ENCODE results near the gene BIK. TPM values are rescaled to one million over a fixed set of nuclear protein-coding genes. Genes with fewer than 3 reads are reported as not detected.

BIK gene
- total RNA-seq, 2 donors from 2014 or later, result 0.63 TPM; not detected in 1

DNA sequence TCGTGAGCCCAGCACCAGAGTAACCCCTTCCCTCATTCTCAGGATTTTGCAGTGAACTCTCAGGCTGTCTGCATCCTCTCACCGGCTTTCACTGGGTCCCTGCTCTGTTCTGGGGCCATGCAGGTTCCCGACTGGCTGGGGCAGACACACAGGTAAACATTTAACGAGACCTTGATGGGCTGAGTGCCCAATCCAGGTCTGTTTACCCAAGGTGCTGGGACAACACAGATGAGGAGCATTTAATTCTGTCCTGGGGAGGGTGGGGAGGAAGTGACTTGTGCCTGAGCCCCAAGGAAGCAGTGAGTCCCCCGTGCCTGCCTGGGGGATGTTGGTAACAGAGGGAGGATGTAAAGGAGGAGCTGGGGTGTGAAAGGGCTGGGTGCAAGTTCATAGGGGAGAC, 4.4 kb downstream of the BIK start:
- no peak overlapping the region for H3K27ac ChIP-seq
- H3K4me1 ChIP-seq, result peaks cover 0 to 17% of the 10 kb centered on the region in 2 donors
- H3K36me3 ChIP-seq, result no peaks in the 10 kb centered on the region
- H3K4me3 ChIP-seq, result no peak overlapping the region
- H3K9me3 ChIP-seq, result no peaks in the 10 kb centered on the region
- H3K27me3 ChIP-seq, result no peaks in the 10 kb centered on the region
- TF ChIP-seq, protein P1, sequence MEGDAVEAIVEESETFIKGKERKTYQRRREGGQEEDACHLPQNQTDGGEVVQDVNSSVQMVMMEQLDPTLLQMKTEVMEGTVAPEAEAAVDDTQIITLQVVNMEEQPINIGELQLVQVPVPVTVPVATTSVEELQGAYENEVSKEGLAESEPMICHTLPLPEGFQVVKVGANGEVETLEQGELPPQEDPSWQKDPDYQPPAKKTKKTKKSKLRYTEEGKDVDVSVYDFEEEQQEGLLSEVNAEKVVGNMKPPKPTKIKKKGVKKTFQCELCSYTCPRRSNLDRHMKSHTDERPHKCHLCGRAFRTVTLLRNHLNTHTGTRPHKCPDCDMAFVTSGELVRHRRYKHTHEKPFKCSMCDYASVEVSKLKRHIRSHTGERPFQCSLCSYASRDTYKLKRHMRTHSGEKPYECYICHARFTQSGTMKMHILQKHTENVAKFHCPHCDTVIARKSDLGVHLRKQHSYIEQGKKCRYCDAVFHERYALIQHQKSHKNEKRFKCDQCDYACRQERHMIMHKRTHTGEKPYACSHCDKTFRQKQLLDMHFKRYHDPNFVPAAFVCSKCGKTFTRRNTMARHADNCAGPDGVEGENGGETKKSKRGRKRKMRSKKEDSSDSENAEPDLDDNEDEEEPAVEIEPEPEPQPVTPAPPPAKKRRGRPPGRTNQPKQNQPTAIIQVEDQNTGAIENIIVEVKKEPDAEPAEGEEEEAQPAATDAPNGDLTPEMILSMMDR (IDR thresholded peaks at IDR 0.05), result no peak
- DNase-seq (ENCODE audit: low spot score), result no peak

DNA sequence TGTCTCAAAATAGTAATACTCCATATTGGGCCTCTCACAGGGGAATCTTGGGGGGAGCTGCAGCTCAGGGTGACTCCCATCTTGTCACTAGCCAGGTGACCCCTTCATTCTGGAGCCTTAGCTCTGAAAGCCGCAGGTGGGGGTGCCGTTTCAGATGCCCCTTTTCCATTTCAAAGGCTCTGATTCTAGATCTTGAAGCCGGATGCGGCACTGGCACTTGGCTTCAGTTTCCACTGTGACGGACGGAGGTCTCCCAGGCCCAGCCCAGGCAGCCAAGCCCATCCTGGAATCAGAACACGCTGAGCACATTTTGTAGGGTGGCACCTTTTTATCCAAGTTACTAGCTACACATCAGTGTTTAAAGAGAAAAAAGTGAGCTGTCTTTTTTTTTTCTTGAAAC, 6.4 kb downstream of the BIK start:
- Histone ChIP-seq H3K9me3 (no peaks in the 10 kb centered on the region), H3K27ac (no peak overlapping the region), H3K4me1 (no peaks in the 10 kb centered on the region), H3K4me3 (no peak overlapping the region), H3K27me3 (no peaks in the 10 kb centered on the region), H3K36me3 (no peaks in the 10 kb centered on the region)
- no peak for DNase-seq (ENCODE audit: low spot score)
- TF ChIP-seq, protein P1 (IDR thresholded peaks at IDR 0.05), result no peak

DNA sequence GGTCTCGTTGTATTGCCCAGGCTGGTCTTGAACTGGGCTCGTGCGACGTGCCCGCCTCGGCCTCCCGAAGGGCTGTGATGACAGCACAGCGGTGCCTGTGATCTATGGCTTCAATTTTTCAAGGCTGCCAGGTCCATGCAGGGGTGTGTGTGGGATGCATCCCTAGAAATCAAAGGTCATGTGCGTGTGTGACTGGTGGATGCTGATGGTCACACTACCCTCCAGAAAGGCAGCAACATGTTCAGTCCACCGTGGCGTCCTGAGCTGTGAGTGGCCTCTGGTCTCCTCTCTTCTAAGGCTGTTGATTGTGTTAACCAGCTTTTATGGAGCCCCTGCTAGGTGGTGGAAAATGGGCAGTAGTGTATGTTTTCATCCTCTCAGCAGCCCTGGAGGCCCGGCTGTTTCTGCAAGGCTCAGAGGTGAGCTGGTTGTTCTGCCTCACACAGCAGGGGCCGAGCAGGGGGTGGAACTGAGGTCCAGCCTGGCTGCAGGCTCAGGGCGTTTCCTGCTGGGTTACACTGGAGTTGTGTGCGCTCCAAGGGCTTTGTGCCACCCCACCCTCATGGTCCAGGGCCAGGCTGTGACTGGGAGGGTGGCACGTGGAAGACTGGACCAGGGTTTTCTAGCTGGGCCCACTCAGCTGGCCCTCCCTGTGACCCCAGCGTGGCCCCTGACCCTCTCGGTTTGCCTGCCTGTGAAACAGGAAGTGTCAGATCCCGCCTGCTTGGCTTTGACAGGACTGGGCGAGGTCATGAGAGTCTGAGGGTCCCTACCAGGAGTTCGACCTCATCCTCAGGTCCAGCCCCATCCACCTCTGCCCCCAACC, 7.7 kb downstream of the BIK start:
- Histone ChIP-seq H3K27me3 (no peaks in the 10 kb centered on the region), H3K36me3 (no peaks in the 10 kb centered on the region), H3K9me3 (no peaks in the 10 kb centered on the region), H3K4me1 (no peaks in the 10 kb centered on the region), H3K4me3 (no peak overlapping the region), H3K27ac (no peak overlapping the region)
- TF ChIP-seq, protein P1 (IDR thresholded peaks at IDR 0.05), result no peak
- no peak for DNase-seq (ENCODE audit: low spot score)

DNA sequence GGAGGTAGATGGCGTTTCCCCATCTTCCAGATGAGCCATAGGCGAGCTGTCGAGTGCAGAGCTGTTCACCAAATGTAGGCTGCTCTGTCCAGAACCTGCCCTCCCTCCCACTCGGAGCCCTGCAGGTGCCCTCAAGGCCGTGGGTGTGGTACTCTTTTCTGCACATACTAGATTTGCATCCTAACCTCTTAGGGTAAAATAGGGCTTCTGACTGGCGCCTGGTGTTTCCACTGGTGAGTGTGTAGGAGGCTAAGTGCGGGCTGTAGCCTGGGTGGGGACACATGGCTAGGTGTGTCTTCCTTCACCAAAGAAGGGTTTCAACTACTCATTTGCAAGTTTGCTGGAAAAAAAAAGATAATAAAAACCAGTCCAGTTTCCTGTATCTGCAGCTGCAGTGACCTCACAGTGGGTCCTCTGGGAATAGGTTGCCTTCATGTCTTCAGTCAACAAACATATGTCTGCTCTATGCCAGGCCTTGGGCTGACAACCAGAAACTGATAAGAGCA, 8.5 kb downstream of the BIK start:
- Histone ChIP-seq H3K4me1 (no peaks in the 10 kb centered on the region), H3K27ac (no peak overlapping the region), H3K9me3 (no peaks in the 10 kb centered on the region), H3K4me3 (no peak overlapping the region), H3K36me3 (no peaks in the 10 kb centered on the region), H3K27me3 (no peaks in the 10 kb centered on the region)
- DNase-seq (ENCODE audit: low spot score), result no peak
- TF ChIP-seq, protein P1 (IDR thresholded peaks at IDR 0.05), result no peak

DNA sequence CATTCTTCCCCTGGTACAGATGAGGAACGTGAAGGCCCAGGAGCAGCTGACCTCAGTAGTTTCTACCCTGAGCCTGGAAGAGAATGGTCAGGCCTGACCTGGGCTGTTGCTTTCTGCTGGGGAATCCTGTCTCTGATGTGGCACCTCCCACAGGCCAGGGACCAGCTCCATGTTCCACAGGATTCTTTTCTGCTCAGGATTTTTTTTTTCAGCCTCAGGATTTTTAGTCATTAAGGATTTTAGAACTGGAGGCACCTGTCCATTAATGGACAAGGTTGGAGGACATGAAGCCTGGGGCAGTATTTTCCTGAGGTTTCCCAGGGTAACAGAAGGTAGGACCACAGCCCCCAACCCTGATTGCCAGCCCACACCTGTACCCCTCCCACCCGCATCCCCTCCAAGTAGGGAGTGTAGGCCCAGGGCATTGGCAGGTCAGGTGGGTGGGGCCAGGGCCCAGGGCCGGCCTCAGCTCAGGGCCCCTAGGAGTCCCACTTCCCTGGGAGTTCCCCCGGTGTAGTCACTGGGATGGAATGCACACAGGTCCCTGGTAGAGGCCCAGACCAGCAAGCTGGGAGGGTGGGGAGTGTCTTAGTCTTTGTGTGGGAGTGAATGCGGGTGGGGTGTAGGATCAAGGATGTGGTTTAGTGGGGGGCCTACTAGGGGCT, 16.1 kb downstream of the BIK start:
- Histone ChIP-seq H3K9me3 (no peaks in the 10 kb centered on the region), H3K27ac (no peak overlapping the region), H3K4me3 (no peak overlapping the region), H3K4me1 (peaks cover 0 to 22% of the 10 kb centered on the region in 2 donors), H3K36me3 (no peaks in the 10 kb centered on the region), H3K27me3 (no peaks in the 10 kb centered on the region)
- DNase-seq (ENCODE audit: low spot score), result no peak
- TF ChIP-seq, protein P1 (IDR thresholded peaks at IDR 0.05), result no peak

All from right atrium auricular region (tissue), 2 donors.